Measurements from ENCODE around the gene PTPRB. TPM values are rescaled to one million over a fixed set of nuclear protein-coding genes. Genes with fewer than 3 reads are reported as not detected.

Gene PTPRB
- total and polyA plus RNA-seq, 2 donors (not counting 3 experiments of a cell fraction or from before 2014, with no cell fraction given): 64.1 to 151 TPM

GRCh38 chr12:70561550-70561949 lies 75.7 kb downstream of the PTPRB start:
- no peaks in the 10 kb centered on the region for H3K27me3 ChIP-seq (ENCODE audit: control insufficient read depth in 2 of 2, insufficient read depth in 2 of 2, low read length in 2 of 2)
- CTCF ChIA-PET: interaction anchor here (1.4 kb wide), 1 partner anchor 682 kb away, joined by 4 read pairs; no protein-coding TSS in a partner anchor
- no peak overlapping the region for H3K27ac ChIP-seq (ENCODE audit: insufficient read depth, low read depth, low read length)
- H3K9ac ChIP-seq (replicated peaks; ENCODE audit: extremely low read depth, insufficient read depth, low read length): no peak overlapping the region
- POLR2A ChIA-PET: no interaction called here
- no peak overlapping the region for H2AFZ ChIP-seq (ENCODE audit: low read depth, low read length)
- H3K36me3 ChIP-seq (ENCODE audit: control insufficient read depth in 2 of 2, extremely low read depth in 1 of 2, insufficient read depth in 2 of 2, low read length in 2 of 2): peaks cover 62 to 65% of the 10 kb centered on the region in 2 experiments
- no peaks in the 10 kb centered on the region for H3K9me1 ChIP-seq (replicated peaks; ENCODE audit: control insufficient read depth, extremely low read depth, insufficient read depth, low read length)
- intact Hi-C loops (cut with micrococcal nuclease): no loop called here
- H3K4me2 ChIP-seq (ENCODE audit: insufficient read depth, low read length): no peak overlapping the region
- no peak for DNase-seq (ENCODE audit: low read depth, low spot score)
- dilution Hi-C loops (cut with MboI; ENCODE audit: extremely low pct_ligation_motif_present, low sequenced_read_pairs): no loop called here
- TF ChIP-seq MYC (IDR thresholded peaks at IDR 0.05; ENCODE audit: low read depth, low read length) (no peak), JUN (IDR thresholded peaks at IDR 0.05; ENCODE audit: borderline replicate concordance, insufficient read depth, insufficient read length, low read depth) (no peak), POLR2AphosphoS5 (IDR thresholded peaks at IDR 0.05; ENCODE audit: insufficient read depth, low read depth, low read length) (no peak), FOS (IDR thresholded peaks at IDR 0.05; ENCODE audit: borderline replicate concordance, insufficient read depth, low read length) (no peak), CTCF (IDR thresholded peaks at IDR 0.05; ENCODE audit: extremely low read depth in 1 of 2, insufficient read depth in 1 of 2, low read depth in 1 of 2, low read length in 2 of 2) (no peak), POLR2A (IDR thresholded peaks at IDR 0.05; ENCODE audit: low read depth, low read length) (no peak), EZH2 (IDR thresholded peaks at IDR 0.05; ENCODE audit: borderline replicate concordance, low read depth, low read length, severe bottlenecking) (no peak), MAX (IDR thresholded peaks at IDR 0.05; ENCODE audit: insufficient read depth, insufficient read length) (no peak), GATA2 (IDR thresholded peaks at IDR 0.05; ENCODE audit: insufficient read depth, insufficient read length, low read depth, low read length) (no peak)
- no peaks in the 10 kb centered on the region for H3K4me1 ChIP-seq (ENCODE audit: control insufficient read depth, extremely low read depth, insufficient read depth, low read length)
- no peaks in the 10 kb centered on the region for H4K20me1 ChIP-seq (replicated peaks; ENCODE audit: control insufficient read depth, extremely low read depth, insufficient read depth, low read length)
- no TSS peak for BruUV-seq (replicated peaks)
- H3K4me3 ChIP-seq (replicated peaks in 1 of 3; ENCODE audit: insufficient read depth in 1 of 3, low read depth in 1 of 3, low read length in 3 of 3): no peak overlapping the region
- peaks cover 2% of the 10 kb centered on the region for H3K79me2 ChIP-seq (ENCODE audit: control insufficient read depth, insufficient read depth, low read length)
- H3K9me3 ChIP-seq (replicated peaks; ENCODE audit: control insufficient read depth, insufficient read depth, low read length): no peaks in the 10 kb centered on the region
- FAIRE-seq: no peak
